Measurements from ENCODE around the gene HTR2C.
"Not testable (repeated sequence)": the region's sequence is repeated elsewhere in the genome, so short reads cannot be mapped to it uniquely, and the experiment has no call there.

The HTR2C gene

DNA sequence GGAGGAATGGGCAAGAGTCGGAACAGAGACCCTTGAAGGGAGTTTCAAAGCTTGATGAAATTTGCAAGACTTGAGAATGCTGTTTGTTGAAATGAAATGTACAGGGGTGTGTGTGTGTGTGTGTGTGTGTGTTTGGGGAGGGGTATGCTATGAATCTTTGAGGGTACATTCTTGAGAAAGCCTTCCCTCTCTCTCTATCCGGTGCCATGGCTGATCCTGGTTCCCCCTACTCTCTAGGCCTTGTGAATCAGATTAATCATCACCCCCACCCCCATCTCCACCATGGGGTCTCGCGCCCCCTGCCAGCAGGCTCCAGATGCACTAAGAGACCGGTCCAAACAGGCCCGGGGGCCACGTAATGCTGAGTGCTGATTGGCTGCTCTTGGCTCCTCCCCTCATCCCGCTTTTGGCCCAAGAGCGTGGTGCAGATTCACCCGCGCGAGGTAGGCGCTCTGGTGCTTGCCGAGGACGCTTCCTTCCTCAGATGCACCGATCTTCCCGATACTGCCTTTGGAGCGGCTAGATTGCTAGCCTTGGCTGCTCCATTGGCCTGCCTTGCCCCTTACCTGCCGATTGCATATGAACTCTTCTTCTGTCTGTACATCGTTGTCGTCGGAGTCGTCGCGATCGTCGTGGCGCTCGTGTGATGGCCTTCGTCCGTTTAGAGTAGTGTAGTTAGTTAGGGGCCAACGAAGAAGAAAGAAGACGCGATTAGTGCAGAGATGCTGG lies at the start of gene HTR2C:
TSS of gene HTR2C (plus strand) at position 441 of the 729 bp plus-strand sequence. CDS start 142,851 bp downstream, outside the sequence.
- DNase-seq = no peak

DNA sequence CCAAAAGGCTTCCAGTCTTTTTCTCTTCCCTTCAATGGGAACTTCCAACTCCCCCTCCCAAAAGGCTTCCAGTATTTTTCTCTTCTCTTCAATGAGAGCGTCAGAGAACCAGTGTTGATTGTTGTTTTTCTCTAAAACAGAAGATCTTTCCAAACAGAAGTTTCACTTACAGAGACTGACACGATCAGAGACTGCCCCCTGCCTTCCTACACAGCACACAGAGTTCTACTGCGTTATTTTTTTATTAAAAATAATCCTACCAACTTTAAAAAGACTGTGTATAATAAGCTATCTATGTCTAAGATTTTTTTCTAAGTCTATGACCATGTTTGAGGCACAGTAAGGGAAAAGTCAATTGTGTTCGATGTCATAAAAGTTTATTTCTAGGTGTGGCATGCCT lies 3.5 kb upstream of the HTR2C start:
- no peak for DNase-seq

DNA sequence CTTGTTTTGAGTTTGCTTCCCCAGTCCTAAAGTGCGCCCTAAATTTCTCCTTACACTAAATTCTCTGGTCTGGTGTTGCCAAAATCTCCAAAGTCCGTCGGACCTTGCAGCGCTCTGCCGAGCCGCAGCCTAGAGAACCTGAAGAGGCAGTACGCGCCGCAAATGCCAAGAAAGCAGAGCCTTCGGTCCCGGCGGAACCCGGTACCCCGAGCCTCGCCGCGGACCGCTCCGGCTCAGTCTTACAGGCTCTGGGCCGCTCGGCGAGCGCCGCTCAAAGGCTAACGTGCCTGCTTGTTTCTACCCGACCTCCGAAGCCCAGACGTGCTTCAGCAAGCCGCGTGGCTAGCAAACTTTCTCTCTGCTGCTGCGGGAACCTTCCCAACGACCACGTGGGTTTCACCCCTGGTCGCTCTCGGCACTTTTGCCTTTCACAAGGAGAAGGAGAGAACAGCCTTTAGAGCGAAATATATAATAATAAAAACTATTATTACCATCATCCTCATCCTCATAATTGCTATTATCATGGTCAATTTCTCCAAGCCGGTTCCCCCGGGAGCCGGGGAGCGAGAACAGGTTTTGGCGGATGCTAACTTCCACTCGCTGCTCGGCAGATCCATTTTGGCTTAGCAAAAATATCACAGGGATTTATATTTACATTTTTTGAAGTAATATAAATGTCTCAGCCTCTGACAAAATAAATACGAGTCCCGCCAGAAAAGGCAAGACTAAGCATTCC lies 2.2 kb upstream of the HTR2C start:
- DNase-seq = no peak

GRCh38 chrX:114582264-114582632 lies 1.6 kb upstream of the HTR2C start:
- no peak for DNase-seq

- DNase-seq = no peak
Measured at GRCh38 chrX:114582698-114583395, 1.0 kb upstream of the HTR2C start.

DNA sequence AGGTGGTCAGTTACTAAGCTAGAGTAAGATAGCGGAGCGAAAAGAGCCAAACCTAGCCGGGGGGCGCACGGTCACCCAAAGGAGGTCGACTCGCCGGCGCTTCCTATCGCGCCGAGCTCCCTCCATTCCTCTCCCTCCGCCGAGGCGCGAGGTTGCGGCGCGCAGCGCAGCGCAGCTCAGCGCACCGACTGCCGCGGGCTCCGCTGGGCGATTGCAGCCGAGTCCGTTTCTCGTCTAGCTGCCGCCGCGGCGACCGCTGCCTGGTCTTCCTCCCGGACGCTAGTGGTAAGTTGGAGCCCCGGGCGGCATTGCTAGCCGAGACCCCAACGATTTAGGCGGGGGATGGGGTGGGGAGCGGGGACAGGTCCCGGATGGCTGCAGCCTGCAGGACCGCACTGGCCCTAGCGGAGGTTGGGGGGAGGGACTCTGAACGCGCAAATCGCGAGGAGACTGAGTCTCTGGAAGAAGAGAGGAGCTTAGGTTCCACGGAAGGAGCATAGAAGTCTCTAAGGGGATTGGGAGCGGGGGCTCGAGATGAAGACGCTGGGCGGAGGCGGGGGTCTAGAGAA lies 573 bp downstream of the HTR2C start:
- DNase-seq = no peak

- no peak for DNase-seq
Measured at GRCh38 chrX:114584983-114585842, 1.3 kb downstream of the HTR2C start.

- no peak for DNase-seq
Measured at GRCh38 chrX:114591121-114591520, 7.2 kb downstream of the HTR2C start.

DNA sequence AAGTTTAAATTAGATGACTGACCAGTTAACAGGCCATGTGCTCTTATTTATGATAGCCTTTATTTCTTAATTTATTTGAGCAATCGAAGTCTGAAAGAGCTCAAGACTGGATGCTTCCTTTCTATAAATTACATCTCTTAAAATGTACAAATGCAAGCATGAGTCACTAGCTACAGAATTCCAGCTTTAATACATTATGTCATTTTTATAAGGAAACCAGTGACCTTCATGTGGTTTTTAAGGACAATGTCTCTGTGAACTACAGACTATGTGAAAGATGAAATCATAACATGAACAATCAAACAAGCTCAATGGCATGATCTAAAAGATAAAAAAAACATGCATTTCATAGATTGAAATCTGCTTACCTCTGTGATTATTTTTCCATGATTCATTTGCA lies 15.4 kb downstream of the HTR2C start:
- no peak for DNase-seq

DNA sequence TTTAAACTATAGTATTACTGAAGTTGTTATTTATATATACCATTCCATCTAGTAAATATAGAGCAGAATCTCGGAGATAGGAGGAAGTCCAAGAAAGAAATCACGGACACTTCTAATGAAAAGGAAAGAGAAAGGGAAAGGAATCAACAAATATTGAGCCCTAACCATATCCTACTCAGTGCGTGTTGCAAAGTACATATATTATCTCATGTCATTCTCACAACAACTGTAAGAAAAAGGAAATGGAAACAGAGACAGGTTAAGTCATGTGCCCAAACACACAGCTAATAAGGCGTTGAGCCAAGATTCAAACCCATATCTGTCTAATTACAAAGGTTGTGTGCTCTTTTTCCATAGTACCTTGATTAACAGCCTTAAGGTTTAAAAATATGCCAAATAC lies 16.0 kb downstream of the HTR2C start:
- no peak for DNase-seq

- not testable (repeated sequence) for DNase-seq
Measured at GRCh38 chrX:114606619-114607018, 22.7 kb downstream of the HTR2C start.

DNA sequence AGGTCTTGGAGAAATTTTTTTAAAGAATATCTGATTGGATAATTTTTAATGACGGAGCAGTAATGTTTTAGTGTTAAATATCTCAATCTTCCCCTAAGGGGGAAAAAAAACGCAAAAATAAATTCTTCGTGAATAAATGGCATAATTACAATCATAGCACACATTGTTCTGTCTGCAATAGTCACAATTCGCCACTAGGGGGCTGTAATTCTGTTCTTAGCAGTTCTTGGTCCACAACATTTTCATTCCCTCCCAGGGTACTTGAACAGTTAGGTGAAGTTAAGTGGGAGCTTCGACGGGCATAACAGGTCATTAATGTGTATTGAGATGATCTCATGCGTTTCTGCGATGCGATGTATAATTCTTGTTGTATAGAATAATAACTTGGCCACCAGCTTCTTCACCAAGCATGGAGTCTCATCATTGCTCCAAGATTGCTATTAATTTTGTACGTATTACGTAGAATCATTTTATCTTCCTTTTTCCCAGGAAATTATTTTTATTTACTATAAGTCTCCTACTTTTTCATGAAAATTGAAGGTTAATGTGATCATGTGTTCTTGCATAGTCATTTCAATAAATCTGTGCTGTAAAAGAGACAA lies 27.2 kb downstream of the HTR2C start:
- DNase-seq = peak; percentile 1 to 14

DNA sequence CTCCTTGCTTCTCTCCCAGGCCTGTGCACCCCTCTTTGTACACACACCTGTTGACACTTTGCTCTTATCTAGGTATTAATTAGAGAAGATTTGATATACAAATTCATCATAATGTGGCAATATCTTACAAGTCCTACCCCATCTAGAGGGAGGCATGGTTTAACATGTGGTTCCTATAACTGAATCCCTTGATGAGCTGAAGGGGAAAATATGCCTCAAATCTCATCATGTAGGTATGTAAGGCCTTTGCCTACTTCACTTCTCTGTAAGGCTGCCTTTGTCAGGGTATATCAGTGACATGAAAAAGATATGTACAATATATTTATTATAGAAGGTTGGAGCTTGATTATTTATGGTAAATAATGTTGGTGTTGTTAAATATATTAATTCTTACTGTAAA lies 31.9 kb downstream of the HTR2C start:
- DNase-seq = no peak

- no peak for DNase-seq
Measured at GRCh38 chrX:114619874-114620273, 36.0 kb downstream of the HTR2C start.

GRCh38 chrX:114626323-114626722 lies 42.4 kb downstream of the HTR2C start:
- DNase-seq = no peak

DNA sequence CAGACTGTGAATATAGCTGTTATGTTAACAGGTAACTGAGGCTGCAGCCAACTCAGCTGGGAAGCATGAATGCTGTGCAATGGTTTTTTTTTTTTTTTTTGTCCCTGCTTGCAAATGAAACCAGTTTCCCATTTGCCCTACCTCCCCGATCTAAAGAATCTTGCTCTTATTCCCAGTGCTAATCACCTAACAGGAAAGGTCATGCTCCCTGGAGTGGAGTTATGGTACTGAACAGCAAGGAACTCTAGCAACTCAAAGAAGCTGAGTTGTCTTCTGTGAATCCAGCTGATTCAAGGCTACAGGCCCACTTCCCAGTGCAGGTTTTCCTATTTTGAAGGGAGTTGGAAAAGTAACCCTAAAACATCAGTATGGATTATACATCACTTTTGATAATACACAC lies 52.1 kb downstream of the HTR2C start:
- DNase-seq = no peak

GRCh38 chrX:114650351-114650750 lies 66.5 kb downstream of the HTR2C start:
- DNase-seq = no peak

DNA sequence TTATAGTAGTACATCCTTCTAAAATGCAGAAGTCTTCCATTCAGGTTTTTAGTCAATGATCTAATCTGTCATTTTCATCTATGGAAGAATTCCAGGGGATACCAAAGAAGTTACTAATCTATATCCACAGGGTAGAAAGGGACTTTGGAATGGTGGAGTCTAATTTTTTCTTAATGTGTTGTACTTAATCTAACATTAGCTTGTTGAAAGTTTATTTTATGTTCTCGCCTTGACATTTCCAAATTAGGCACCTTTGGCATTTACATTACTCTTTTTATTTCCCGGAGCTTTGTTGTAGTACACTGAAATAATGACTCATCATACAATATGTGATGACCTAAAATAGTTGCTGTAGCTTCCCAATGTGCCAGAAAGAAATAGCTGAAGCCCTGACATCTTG lies 91.5 kb downstream of the HTR2C start:
- no peak for DNase-seq

DNA sequence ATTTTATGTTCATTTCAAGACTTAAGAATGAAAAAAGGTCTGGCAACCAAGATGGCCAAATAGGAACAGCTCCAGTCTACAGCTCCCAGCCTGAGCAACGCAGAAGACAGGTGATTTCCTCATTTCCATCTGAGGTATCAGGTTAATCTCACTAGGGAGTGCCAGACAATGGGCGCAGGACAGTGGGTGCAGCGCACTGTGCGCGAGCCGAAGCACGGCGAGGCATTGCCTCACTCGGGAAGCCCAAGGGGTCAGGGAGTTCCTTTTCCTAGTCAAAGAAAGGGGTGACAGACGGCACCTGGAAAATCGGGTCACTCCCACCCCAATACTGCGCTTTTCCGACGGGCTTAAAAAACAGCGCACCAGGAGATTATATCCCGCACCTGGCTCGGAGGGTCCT lies 116.6 kb downstream of the HTR2C start:
- DNase-seq = not testable (repeated sequence)

- no peak for DNase-seq
Measured at GRCh38 chrX:114709406-114709805, 125.5 kb downstream of the HTR2C start.

DNA sequence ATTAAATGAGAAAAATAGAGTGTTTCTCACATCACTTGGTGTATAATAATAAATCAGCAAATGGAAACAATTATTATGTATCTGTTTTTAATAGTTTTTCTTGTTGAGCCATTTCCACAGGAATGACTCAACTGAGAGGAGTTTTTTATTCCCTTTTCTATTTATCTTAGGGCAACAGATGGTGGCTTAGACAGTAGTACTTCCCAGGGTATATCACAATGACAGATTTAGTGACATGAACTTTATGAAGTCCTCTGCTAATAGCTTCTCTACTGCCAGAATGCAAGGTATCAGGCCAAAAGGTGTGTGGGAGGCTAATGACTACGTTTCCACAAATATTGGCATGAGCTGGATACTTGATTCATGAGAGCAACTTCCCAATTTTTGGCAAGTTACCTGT lies 126.7 kb downstream of the HTR2C start:
- DNase-seq = no peak

GRCh38 chrX:114712466-114712865 lies 128.6 kb downstream of the HTR2C start:
- DNase-seq = no peak

Measured in stimulated activated CD4-positive, alpha-beta T cell treated with anti-CD3 and anti-CD28 coated beads, Interleukin-2, amount 100 ng/mL, for 48 hours (primary cell).